A549 (cell line): ENCODE results near the gene VGLL3.

Experiments
- EP300 ChIP-seq, 2 experiments: fragments of >200 bp; sonication (Bioruptor Twin); formaldehyde crosslinking; IDR thresholded peaks; 2 replicates in 1 of 2; 3 replicates in 1 of 2; pipeline ENCODE4 v1.6.1; 2016 to 2017
- FOXS1 ChIP-seq: fragments of 250-450 bp; sonication (Bioruptor Pico); IDR thresholded peaks from 2 replicates; pipeline ENCODE4 v1.5.0; 2020; ENCODE audit warnings: mild to moderate bottlenecking, moderate library complexity
- HDAC2 ChIP-seq: fragments of 200-600 bp; sonication (generic); IDR thresholded peaks from 2 replicates; pipeline ENCODE4 v1.6.1; 2016
- HOXA7 ChIP-seq: fragments of 250-450 bp; sonication (Bioruptor Pico); IDR thresholded peaks from 2 replicates; pipeline ENCODE4 v1.5.0; 2020; ENCODE audit warnings: mild to moderate bottlenecking, moderate library complexity
- KDM1A ChIP-seq: fragments of 200-600 bp; sonication (generic); IDR thresholded peaks from 2 replicates; pipeline ENCODE4 v1.6.1; 2016; ENCODE audit warnings: low read depth, mild to moderate bottlenecking
- KDM5A ChIP-seq: fragments of 200-600 bp; sonication (generic); IDR thresholded peaks from 2 replicates; pipeline ENCODE4 v1.6.1; 2016; ENCODE audit warnings: antibody characterized with exemption, mild to moderate bottlenecking
- MYC ChIP-seq: IDR thresholded peaks from 2 replicates; pipeline ENCODE4 v1.6.1; 2012; ENCODE audit warnings: mild to moderate bottlenecking, inconsistent platforms, low read length, improper control_type of control experiment, borderline replicate concordance
- POLR2A ChIP-seq: IDR thresholded peaks from 2 replicates; pipeline ENCODE4 v1.6.1; 2012; ENCODE audit warnings: mild to moderate bottlenecking, low read length
- RARB ChIP-seq: fragments of 250-450 bp; sonication (Bioruptor Pico); IDR thresholded peaks from 2 replicates; pipeline ENCODE4 v1.8.0; 2021; ENCODE audit warnings: mild to moderate bottlenecking, moderate library complexity
- TF ChIP-seq, protein P1 (sequence below): fragments of >200 bp; sonication (Bioruptor Twin); formaldehyde crosslinking; IDR thresholded peaks from 3 replicates; pipeline ENCODE4 v1.5.1; 2016
- TF ChIP-seq, protein P2 (sequence below): IDR thresholded peaks from 2 replicates; pipeline ENCODE4 v1.6.1; 2012
- TF ChIP-seq, protein P3 (sequence below): fragments of 200-600 bp; sonication (generic); IDR thresholded peaks from 2 replicates; pipeline ENCODE4 v1.6.1; 2016; ENCODE audit warnings: antibody characterized with exemption, mild to moderate bottlenecking, moderate library complexity

DNA sequence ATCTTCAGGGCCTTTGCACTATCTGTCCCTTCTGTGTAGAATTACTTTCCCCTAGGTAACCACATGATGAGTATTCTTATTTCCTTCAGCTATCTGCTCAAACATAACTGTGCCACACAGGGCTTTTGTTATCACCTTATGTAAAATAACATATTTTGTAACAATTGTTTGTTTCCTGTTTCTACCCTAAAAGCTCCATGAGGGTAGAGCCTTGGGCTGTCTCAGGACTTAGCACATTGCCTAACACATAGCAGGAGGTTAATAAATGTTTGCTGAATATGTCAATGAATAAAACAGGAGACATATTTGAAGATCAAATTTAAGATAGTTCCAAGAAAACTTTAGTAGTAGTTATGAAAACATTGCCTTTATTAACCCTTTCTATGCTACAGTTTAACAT, 14.7 kb downstream of the VGLL3 start:
- TF ChIP-seq, protein P1, sequence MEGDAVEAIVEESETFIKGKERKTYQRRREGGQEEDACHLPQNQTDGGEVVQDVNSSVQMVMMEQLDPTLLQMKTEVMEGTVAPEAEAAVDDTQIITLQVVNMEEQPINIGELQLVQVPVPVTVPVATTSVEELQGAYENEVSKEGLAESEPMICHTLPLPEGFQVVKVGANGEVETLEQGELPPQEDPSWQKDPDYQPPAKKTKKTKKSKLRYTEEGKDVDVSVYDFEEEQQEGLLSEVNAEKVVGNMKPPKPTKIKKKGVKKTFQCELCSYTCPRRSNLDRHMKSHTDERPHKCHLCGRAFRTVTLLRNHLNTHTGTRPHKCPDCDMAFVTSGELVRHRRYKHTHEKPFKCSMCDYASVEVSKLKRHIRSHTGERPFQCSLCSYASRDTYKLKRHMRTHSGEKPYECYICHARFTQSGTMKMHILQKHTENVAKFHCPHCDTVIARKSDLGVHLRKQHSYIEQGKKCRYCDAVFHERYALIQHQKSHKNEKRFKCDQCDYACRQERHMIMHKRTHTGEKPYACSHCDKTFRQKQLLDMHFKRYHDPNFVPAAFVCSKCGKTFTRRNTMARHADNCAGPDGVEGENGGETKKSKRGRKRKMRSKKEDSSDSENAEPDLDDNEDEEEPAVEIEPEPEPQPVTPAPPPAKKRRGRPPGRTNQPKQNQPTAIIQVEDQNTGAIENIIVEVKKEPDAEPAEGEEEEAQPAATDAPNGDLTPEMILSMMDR = no peak
- no peak for TF ChIP-seq MYC
- no peak for TF ChIP-seq POLR2A
- TF ChIP-seq, protein P2, sequence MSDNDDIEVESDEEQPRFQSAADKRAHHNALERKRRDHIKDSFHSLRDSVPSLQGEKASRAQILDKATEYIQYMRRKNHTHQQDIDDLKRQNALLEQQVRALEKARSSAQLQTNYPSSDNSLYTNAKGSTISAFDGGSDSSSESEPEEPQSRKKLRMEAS = no peak
- TF ChIP-seq RARB (CRISPR knock-in tag) = no peak
- TF ChIP-seq, protein P3, sequence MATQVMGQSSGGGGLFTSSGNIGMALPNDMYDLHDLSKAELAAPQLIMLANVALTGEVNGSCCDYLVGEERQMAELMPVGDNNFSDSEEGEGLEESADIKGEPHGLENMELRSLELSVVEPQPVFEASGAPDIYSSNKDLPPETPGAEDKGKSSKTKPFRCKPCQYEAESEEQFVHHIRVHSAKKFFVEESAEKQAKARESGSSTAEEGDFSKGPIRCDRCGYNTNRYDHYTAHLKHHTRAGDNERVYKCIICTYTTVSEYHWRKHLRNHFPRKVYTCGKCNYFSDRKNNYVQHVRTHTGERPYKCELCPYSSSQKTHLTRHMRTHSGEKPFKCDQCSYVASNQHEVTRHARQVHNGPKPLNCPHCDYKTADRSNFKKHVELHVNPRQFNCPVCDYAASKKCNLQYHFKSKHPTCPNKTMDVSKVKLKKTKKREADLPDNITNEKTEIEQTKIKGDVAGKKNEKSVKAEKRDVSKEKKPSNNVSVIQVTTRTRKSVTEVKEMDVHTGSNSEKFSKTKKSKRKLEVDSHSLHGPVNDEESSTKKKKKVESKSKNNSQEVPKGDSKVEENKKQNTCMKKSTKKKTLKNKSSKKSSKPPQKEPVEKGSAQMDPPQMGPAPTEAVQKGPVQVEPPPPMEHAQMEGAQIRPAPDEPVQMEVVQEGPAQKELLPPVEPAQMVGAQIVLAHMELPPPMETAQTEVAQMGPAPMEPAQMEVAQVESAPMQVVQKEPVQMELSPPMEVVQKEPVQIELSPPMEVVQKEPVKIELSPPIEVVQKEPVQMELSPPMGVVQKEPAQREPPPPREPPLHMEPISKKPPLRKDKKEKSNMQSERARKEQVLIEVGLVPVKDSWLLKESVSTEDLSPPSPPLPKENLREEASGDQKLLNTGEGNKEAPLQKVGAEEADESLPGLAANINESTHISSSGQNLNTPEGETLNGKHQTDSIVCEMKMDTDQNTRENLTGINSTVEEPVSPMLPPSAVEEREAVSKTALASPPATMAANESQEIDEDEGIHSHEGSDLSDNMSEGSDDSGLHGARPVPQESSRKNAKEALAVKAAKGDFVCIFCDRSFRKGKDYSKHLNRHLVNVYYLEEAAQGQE = no peak
- TF ChIP-seq KDM1A = no peak
- no peak for TF ChIP-seq EP300 (IDR thresholded peaks at IDR 0.05)
- no peak for TF ChIP-seq FOXS1 (CRISPR knock-in tag)
- TF ChIP-seq HDAC2 = no peak
- TF ChIP-seq HOXA7 (CRISPR knock-in tag) = no peak
- TF ChIP-seq KDM5A = no peak
